K562 (cell line): ENCODE data around the gene CALM3. TPM values are rescaled to one million over a fixed set of nuclear protein-coding genes. Genes with fewer than 3 reads are reported as not detected.

Experiments
- ELF1 ChIP-seq: fragments of 200-800 bp; sonication (Bioruptor generic); IDR thresholded peaks from 2 replicates; pipeline ENCODE4 v1.6.1; 2016; ENCODE audit warnings: missing genetic modification characterization, missing compliant biosample characterization
- ELF4 ChIP-seq: fragments of 450-650 bp; formaldehyde crosslinking; IDR thresholded peaks from 2 replicates; pipeline ENCODE4 v1.4.0; 2022; ENCODE audit warnings: missing genetic modification characterization
- HCFC1 ChIP-seq: IDR thresholded peaks from 2 replicates; pipeline ENCODE4 v1.6.1; 2012; ENCODE audit warnings: low read depth, low read length, improper control_type of control experiment
- HMGN3 ChIP-seq: IDR thresholded peaks from 2 replicates; pipeline ENCODE4 v1.6.1; 2011; ENCODE audit warnings: borderline replicate concordance, low read depth, mild to moderate bottlenecking, mixed read lengths, low read length; ENCODE audit not compliant: insufficient read length; ENCODE audit errors: extremely low read depth
- KHSRP ChIP-seq: fragments of 450-650 bp; IDR thresholded peaks from 2 replicates; pipeline ENCODE4 v1.6.1; 2017
- MAFK ChIP-seq: IDR thresholded peaks from 2 replicates; pipeline ENCODE4 v1.6.1; 2011; ENCODE audit warnings: low read length, improper control_type of control experiment
- NR3C1 ChIP-seq: sonication (generic); formaldehyde crosslinking; IDR thresholded peaks from 2 replicates; pipeline ENCODE4 v1.8.1; 2022; ENCODE audit warnings: missing genetic modification reagents
- NUFIP1 ChIP-seq: fragments of 450-650 bp; IDR thresholded peaks from 2 replicates; pipeline ENCODE4 v1.6.1; 2018; ENCODE audit not compliant: partially characterized antibody
- PTBP1 ChIP-seq: fragments of 200-400 bp; formaldehyde crosslinking; IDR thresholded peaks from 2 replicates; pipeline ENCODE4 v1.6.1; 2017; ENCODE audit warnings: low read depth, low read length
- RBM14 ChIP-seq: fragments of 200-400 bp; formaldehyde crosslinking; IDR thresholded peaks from 2 replicates; pipeline ENCODE4 v1.6.1; 2018; ENCODE audit warnings: low read depth, mild to moderate bottlenecking, low read length, moderate library complexity, borderline replicate concordance; ENCODE audit not compliant: insufficient read depth
- RBM17 ChIP-seq: fragments of 200-400 bp; formaldehyde crosslinking; IDR thresholded peaks from 2 replicates; pipeline ENCODE4 v1.6.1; 2017; ENCODE audit warnings: low read depth, mild to moderate bottlenecking, low read length, borderline replicate concordance
- RFX7 ChIP-seq: fragments of 250-450 bp; sonication (Bioruptor Pico); IDR thresholded peaks from 2 replicates; pipeline ENCODE4 v1.5.1; 2021; ENCODE audit warnings: mild to moderate bottlenecking
- SNRNP70 ChIP-seq: fragments of 200-400 bp; formaldehyde crosslinking; optimal IDR thresholded peaks from 2 replicates; pipeline ENCODE3; 2017; ENCODE audit warnings: low read depth, low read length
- ZBTB17 ChIP-seq: fragments of 450-650 bp; formaldehyde crosslinking; IDR thresholded peaks from 2 replicates; pipeline ENCODE4 v1.4.0; 2020; ENCODE audit warnings: mild to moderate bottlenecking
- ZKSCAN3 ChIP-seq: fragments of 250-450 bp; sonication (Bioruptor Pico); IDR thresholded peaks from 2 replicates; pipeline ENCODE4 v1.4.0; 2020
- ZNF431 ChIP-seq: sonication (generic); formaldehyde crosslinking; IDR thresholded peaks from 2 replicates; pipeline ENCODE4 v1.8.0; 2022; ENCODE audit warnings: mild to moderate bottlenecking, missing genetic modification reagents
- polyA plus RNA-seq, 8 experiments: library from polyadenylated mRNA; depleted of rRNA in 4 of 8; stranded (reverse) in 5 of 8; unstranded in 3 of 8; fragments of >200 nt; fragmentation: Nextera tagmentation in 2 of 8; fragmentation: Illumina TruSeq in 1 of 8; extraction: Ambion mirVana in 2 of 8; extraction: Trizol in 1 of 8; gene quantifications; 2 replicates each; pipeline versions ENCODE4 v1.2.1 to v1.2.3, GENCODE V29; 2011 to 2014; ENCODE audit warnings: inconsistent platforms in 1 of 8, missing spikeins in 1 of 8
- total RNA-seq, 7 experiments: library from RNA; depleted of rRNA in 6 of 7; stranded (reverse); fragments of >200 nt in 6 of 7; fragmentation: Illumina TruSeq in 2 of 7; extraction: Trizol in 2 of 7; gene quantifications; 2 replicates each; pipeline versions ENCODE4 v1.2.1 to v1.2.3, GENCODE V29; 2011 to 2021; ENCODE audit warnings: low replicate concordance in 1 of 7
- TF ChIP-seq, protein P1 (sequence below): IDR thresholded peaks from 2 replicates; pipeline ENCODE4 v1.6.1; 2011; ENCODE audit warnings: borderline replicate concordance, low read depth, mild to moderate bottlenecking, moderate library complexity, low read length; ENCODE audit not compliant: insufficient read depth, poor library complexity, severe bottlenecking
- TF ChIP-seq, protein P2 (sequence below), 2 experiments: fragments of 450-650 bp; formaldehyde crosslinking in 1 of 2; IDR thresholded peaks; 2 replicates each; pipeline versions ENCODE4 v1.4.0 to v1.6.1; 2014 to 2020; ENCODE audit warnings: mild to moderate bottlenecking in 2 of 2, borderline replicate concordance in 1 of 2, low read depth in 1 of 2
- TF ChIP-seq, protein P3 (sequence below): fragments of 250-450 bp; sonication (Bioruptor Pico); IDR thresholded peaks from 2 replicates; pipeline ENCODE4 v1.8.0; 2022; ENCODE audit warnings: inconsistent platforms, mild to moderate bottlenecking, moderate library complexity, borderline replicate concordance

Gene CALM3
- total and polyA plus RNA-seq, 9 of the 15 experiments (the other 6 are each of a cell fraction or from before 2014, with no cell fraction given) = 34.6 to 350 (median 156) TPM

DNA sequence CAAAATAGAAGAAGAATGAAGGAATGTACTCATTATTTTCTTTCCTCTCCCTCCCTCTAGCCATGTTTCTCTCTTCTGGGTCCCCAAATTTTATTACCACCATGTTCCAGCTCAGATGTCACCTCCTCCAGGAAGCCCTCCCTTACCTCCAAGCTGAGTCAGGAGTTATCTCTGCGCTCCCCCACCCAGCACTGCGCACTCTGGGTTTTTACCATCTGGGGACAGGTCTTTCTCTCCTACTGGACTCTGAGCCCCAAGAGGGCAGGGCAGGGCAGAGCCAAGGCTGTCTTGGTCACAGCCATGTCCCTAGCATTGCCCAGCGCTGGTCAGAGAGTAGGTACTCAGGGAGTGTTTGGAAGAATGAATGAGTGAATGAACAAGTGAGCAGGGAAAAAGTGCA is 32.0 kb downstream of the CALM3 start (continued):
- TF ChIP-seq, protein P1, sequence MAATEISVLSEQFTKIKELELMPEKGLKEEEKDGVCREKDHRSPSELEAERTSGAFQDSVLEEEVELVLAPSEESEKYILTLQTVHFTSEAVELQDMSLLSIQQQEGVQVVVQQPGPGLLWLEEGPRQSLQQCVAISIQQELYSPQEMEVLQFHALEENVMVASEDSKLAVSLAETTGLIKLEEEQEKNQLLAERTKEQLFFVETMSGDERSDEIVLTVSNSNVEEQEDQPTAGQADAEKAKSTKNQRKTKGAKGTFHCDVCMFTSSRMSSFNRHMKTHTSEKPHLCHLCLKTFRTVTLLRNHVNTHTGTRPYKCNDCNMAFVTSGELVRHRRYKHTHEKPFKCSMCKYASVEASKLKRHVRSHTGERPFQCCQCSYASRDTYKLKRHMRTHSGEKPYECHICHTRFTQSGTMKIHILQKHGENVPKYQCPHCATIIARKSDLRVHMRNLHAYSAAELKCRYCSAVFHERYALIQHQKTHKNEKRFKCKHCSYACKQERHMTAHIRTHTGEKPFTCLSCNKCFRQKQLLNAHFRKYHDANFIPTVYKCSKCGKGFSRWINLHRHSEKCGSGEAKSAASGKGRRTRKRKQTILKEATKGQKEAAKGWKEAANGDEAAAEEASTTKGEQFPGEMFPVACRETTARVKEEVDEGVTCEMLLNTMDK = no peak
- TF ChIP-seq SNRNP70 (no peak), ELF4 (CRISPR knock-in tag) (no peak), MAFK (no peak), PTBP1 (peak; percentile 92), RBM17 (no peak), RBM14 (no peak), ZBTB17 (CRISPR knock-in tag) (no peak), ELF1 (tag) (no peak), KHSRP (no peak), ZNF431 (CRISPR knock-in tag) (no peak), ZKSCAN3 (CRISPR knock-in tag) (no peak), RFX7 (CRISPR knock-in tag) (no peak), HMGN3 (no peak), NUFIP1 (no peak), NR3C1 (no peak), HCFC1 (no peak)
- TF ChIP-seq, protein P2, sequence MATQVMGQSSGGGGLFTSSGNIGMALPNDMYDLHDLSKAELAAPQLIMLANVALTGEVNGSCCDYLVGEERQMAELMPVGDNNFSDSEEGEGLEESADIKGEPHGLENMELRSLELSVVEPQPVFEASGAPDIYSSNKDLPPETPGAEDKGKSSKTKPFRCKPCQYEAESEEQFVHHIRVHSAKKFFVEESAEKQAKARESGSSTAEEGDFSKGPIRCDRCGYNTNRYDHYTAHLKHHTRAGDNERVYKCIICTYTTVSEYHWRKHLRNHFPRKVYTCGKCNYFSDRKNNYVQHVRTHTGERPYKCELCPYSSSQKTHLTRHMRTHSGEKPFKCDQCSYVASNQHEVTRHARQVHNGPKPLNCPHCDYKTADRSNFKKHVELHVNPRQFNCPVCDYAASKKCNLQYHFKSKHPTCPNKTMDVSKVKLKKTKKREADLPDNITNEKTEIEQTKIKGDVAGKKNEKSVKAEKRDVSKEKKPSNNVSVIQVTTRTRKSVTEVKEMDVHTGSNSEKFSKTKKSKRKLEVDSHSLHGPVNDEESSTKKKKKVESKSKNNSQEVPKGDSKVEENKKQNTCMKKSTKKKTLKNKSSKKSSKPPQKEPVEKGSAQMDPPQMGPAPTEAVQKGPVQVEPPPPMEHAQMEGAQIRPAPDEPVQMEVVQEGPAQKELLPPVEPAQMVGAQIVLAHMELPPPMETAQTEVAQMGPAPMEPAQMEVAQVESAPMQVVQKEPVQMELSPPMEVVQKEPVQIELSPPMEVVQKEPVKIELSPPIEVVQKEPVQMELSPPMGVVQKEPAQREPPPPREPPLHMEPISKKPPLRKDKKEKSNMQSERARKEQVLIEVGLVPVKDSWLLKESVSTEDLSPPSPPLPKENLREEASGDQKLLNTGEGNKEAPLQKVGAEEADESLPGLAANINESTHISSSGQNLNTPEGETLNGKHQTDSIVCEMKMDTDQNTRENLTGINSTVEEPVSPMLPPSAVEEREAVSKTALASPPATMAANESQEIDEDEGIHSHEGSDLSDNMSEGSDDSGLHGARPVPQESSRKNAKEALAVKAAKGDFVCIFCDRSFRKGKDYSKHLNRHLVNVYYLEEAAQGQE (IDR thresholded peaks at IDR 0.05; ENCODE audit: borderline replicate concordance) = no peak
- TF ChIP-seq, protein P2 (CRISPR knock-in tag; IDR thresholded peaks at IDR 0.05; ENCODE audit: low read depth) = no peak
- TF ChIP-seq, protein P3, sequence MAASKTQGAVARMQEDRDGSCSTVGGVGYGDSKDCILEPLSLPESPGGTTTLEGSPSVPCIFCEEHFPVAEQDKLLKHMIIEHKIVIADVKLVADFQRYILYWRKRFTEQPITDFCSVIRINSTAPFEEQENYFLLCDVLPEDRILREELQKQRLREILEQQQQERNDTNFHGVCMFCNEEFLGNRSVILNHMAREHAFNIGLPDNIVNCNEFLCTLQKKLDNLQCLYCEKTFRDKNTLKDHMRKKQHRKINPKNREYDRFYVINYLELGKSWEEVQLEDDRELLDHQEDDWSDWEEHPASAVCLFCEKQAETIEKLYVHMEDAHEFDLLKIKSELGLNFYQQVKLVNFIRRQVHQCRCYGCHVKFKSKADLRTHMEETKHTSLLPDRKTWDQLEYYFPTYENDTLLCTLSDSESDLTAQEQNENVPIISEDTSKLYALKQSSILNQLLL (CRISPR knock-in tag) = no peak
